GM21360 (cell line): Measurements from ENCODE around the gene MBD1.
A peak's percentile ranks its signal among the peaks of the same experiment; 100 is the strongest.
"Not testable (repeated sequence)": the region's sequence is repeated elsewhere in the genome, so short reads cannot be mapped to it uniquely, and the experiment has no call there.

ENCODE experiments used
- ATAC-seq: cut with Tn5 transposase; IDR thresholded peaks from one replicate; pipeline ENCODE4 v1.9.1; 2021; ENCODE audit warnings: mild to moderate bottlenecking, moderate library complexity; ENCODE audit not compliant: unreplicated experiment

The MBD1 gene

DNA sequence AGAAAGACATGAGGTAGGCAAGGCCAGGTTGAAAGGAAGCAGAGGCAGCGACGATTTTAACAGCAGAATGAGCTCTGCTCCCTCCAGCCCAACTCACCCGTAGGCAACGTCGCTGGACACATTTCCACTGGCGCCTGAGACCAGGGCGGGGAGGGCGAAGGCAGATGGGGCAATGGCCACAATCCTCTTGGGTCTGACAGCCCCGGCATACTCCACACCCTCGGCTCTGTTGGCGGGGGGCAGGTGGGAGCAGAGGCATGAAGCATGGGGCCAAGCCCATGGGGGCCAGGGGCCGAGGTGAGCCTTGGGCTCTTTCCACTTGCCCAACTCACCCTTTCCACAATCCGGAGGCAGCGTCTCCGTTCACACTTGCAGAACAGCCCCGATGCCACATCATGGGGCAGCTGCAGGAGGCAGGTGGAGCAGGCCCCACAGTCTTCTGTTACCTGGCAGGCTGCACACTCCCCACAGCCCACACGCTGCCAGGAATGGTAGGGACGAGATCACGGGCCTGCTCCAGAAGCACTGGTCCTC is 5.8 kb downstream of the MBD1 start:
- no peak for ATAC-seq

- no peak for ATAC-seq
These were observed 6.4 kb downstream of the MBD1 start for GRCh38 chr18:50274941-50275340.

DNA sequence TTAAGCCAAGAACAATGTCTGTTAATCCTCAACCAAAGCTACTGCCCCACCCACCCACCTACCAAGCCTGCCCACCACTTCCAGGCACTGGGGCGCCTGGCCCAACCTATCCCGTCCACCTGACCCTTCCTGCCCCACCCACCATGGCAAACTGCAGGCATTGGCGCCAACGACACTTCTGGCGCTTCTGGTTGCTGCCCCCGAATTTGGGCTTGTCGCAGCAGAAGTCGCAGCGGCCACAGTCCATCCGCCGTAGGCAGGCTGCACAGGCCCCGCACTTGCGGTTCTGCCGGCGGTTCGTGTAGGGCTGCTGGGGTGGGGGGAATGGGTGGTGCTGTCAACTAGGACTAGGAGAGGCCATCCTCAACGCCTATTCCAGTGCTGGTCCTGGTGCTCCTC is 7.3 kb downstream of the MBD1 start:
- ATAC-seq, result no peak

- no peak for ATAC-seq
These were observed 7.9 kb downstream of the MBD1 start for GRCh38 chr18:50273203-50274043.

GRCh38 chr18:50272568-50272967 is 8.8 kb downstream of the MBD1 start:
- no peak for ATAC-seq

DNA sequence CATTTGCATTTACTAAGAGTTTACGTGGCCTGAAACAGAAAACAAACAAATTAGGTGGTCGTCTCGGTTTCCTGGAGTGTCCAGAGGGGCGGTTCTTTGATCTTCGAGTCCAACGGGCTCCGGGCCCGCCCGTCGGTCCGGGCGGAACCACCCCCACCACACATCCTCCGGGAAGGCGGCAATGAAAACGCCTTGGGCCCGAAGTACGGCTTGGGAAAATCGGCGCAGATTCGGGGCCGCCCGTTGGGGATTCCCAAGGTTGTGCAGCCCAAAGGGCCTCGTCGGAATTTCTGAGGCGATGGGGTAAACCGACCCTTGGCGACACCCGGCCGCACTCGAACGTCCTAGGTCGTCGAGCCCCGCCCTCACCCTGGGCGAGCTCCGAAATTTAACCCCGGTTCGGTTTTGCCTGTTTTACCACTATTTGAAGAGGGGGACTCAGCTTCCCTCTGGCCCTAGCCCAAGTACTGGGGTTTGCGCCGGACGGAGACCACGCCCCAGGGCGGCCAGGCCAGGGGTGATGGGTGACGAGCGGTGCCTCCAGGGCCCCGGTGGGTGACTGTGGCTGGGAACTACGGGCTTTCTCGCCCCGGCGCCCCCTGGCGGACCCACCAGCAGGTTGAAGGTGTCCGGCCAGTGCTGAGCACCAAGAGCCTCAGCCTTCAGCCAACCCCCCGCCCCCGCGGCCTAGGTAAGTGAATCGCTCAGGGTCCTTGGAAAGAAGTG is 13.1 kb downstream of the MBD1 start:
- peak; percentile 65 for ATAC-seq

DNA sequence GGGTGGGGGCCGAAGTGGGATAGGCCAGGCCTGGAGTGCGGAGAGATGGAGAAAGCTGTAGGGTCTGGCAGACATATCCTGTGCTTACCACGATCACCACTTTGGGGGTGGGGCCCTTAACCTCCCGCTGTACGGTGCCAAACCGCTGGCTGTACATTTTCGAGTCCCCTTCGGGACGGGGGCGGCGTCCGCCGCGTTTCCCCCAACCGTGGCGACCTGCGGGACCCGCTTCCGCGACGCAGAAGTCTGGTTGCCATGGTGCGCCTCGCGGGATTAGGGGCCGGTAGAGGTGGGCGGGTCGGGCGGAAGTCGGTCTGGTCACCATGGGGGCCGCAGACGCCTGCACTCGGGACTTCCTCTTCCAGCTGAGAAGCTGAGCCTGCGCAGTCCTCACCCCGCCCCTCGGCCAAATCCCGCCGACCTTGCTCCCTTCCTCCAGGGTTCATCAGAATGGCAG is 15.0 kb downstream of the MBD1 start, which contains the start of gene CFAP53:
Gene CFAP53 (minus strand): TSS at position 248 of the 457 bp plus-strand sequence. CDS start 91 bp downstream, at position 157.
- ATAC-seq, result peak; percentile 82

DNA sequence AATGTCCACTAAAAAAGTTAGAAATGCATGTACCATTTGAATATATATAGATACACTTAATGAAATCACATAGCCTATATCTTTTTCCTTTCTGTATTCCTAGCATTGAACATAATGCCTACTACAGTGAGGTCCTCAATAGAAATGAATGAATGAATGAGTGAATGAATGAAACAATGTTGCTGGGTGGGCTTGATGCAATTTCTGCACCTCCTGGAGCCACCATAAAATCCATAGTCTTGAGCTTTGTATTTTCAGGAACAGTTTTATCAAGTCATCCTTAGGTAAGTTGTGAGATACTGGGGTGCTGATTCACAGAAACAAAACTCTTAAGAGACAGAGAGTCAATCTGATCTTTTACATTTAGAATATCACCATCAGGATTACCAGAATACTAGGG is 18.3 kb downstream of the MBD1 start:
- no peak for ATAC-seq

DNA sequence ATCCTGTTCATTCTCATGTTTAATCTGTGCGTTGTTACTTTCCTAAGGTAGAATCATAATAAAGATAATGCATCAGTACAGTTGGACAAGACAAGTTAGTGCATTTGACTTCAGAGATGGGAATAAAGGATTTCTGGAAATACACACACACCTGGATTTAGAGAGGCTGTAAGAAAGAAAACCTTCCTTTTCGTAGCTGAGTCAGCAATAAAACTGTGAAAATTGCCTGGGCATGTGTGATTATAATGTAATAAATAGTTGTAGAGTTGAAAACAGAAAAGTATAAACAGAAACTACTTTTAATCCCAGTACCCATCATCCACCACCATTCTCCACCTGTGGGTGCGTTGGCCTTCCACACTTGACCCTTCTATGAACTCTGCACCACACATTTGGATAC is 30.4 kb downstream of the MBD1 start:
- no peak for ATAC-seq

DNA sequence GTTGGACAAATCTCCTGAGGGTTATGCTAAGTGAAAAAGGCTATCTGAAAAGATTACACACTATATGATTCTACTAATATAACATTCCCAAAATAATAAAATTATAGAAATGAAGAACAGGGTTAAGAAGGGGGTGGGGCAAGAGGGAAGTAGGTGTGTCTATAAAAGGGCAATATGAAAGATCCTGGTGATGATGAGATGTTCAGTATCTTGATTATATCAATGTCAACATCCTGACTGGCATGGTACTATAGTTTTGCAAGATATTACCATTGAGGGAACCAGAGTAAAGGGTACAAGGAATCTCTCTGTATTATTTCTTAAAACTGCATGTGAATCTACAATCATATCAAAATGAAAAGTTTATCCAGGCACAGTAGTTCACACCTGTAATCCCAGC is 31.7 kb downstream of the MBD1 start:
- no peak for ATAC-seq

GRCh38 chr18:50247561-50247960 is 33.8 kb downstream of the MBD1 start:
- no peak for ATAC-seq

DNA sequence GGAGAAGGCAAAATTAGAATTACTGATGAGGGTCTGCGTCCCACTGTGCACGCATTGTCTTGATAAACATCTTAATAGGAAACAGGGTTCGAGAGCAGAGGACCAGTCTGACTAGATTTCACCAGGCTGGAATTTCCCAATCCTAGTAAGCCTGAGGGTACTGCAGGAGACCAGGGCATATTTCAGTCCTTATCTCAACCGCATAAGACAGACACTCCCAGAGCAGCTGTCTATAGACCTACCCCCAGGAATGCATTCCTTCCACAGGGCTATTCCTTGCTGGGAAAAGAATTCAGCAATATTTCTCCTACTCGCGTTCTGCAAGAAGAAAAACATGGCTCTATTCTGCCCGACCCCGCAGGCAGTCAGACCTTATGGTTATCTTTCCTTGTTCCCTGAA is 39.6 kb downstream of the MBD1 start:
- not testable (repeated sequence) for ATAC-seq

- ATAC-seq, result no peak
These were observed 41.2 kb downstream of the MBD1 start for GRCh38 chr18:50240080-50240563.

GRCh38 chr18:50232419-50232818 is 48.9 kb downstream of the MBD1 start:
- ATAC-seq, result no peak

GRCh38 chr18:50231621-50232020 is 49.7 kb downstream of the MBD1 start:
- ATAC-seq, result no peak

DNA sequence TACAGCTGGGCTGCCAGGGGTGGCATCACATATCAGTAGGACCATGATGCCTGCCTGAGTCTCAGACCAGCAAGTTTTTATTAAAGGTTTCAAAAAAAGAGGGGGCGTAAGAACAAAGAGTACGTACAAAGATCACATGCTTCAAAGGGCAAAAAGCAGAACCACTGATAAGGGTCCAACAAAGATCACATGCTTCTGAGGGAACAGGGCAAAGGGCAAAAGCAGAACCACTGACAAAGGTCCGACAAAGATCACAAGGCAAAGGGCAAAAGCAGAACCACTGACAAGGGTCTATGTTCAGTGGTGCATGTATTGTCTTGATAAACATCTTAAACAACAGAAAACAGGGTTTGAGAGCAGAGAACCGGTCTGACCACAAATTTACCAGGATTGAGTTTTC is 61.1 kb downstream of the MBD1 start:
- ATAC-seq, result not testable (repeated sequence)
